Measurements from ENCODE around the gene KCNQ1. TPM values are rescaled to one million over a fixed set of nuclear protein-coding genes. Genes with fewer than 3 reads are reported as not detected.

Gene KCNQ1
- total and polyA plus RNA-seq, 2 donors (not counting 1 experiment from before 2014, with no cell fraction given): 21.5 to 28.8 TPM

GRCh38 chr11:2582946-2583604 lies 138.3 kb downstream of the KCNQ1 start:
- CTCF ChIA-PET: no interaction called here
- Histone ChIP-seq H3K4me2 (replicated peaks; ENCODE audit: low read depth, low read length, poor library complexity, severe bottlenecking) (no peak overlapping the region), H3K4me3 (ENCODE audit: control extremely low read depth in 1 of 5, extremely low read depth in 1 of 5, insufficient read depth in 1 of 5, low read depth in 2 of 5, low read length in 4 of 5) (no peak overlapping the region), H3K27me3 (replicated peaks in 1 of 4; ENCODE audit: control extremely low read depth in 1 of 4, control insufficient read depth in 3 of 4, insufficient read depth in 4 of 4, low read length in 3 of 4) (no peaks in the 10 kb centered on the region), H3K79me2 (ENCODE audit: control insufficient read depth, insufficient read depth, low read length) (no peaks in the 10 kb centered on the region), H2AFZ (ENCODE audit: insufficient read depth, low read depth, low read length, poor library complexity, severe bottlenecking) (no peak overlapping the region), H3K4me1 (ENCODE audit: control insufficient read depth in 2 of 2, insufficient read depth in 2 of 2, low read length in 2 of 2) (no peaks in the 10 kb centered on the region), H3K27ac (ENCODE audit: low read length in 2 of 2) (no peak overlapping the region), H3K9me3 (ENCODE audit: control extremely low read depth in 1 of 3, control insufficient read depth in 2 of 3, insufficient read depth in 1 of 3, low read length in 2 of 3) (no peaks in the 10 kb centered on the region), H4K20me1 (ENCODE audit: control insufficient read depth, insufficient read depth, low read length, poor library complexity, severe bottlenecking) (no peaks in the 10 kb centered on the region), H3K36me3 (replicated peaks in 1 of 2; ENCODE audit: control extremely low read depth in 1 of 2, control insufficient read depth in 1 of 2, extremely low read depth in 1 of 2, insufficient read depth in 2 of 2, low read length in 1 of 2) (peaks cover 0 to 6% of the 10 kb centered on the region in 2 experiments), H3K9ac (ENCODE audit: low read length) (no peak overlapping the region)
- DNase-seq: no peak
- POLR2A ChIA-PET: no interaction called here
- no peak overlapping the region for H3K27ac Mint-ChIP-seq
- no peaks in the 10 kb centered on the region for H3K9me3 Mint-ChIP-seq (ENCODE audit: insufficient read depth)
- TF ChIP-seq EZH2 (IDR thresholded peaks at IDR 0.05; ENCODE audit: borderline replicate concordance, insufficient read depth, low read depth, low read length, poor library complexity, severe bottlenecking) (no peak), CTCF (IDR thresholded peaks at IDR 0.05) (no peak)
- no peak for ATAC-seq (ENCODE audit: low read depth)
- intact Hi-C loops (cut with micrococcal nuclease): no loop called here
- 88% methylated on average over 33 of the region's 33 CpGs for WGBS (ENCODE audit: insufficient coverage)
- H3K27me3 Mint-ChIP-seq: no peaks in the 10 kb centered on the region
- H3K4me3 Mint-ChIP-seq: no peak overlapping the region
- H3K4me1 Mint-ChIP-seq: no peaks in the 10 kb centered on the region

DNA sequence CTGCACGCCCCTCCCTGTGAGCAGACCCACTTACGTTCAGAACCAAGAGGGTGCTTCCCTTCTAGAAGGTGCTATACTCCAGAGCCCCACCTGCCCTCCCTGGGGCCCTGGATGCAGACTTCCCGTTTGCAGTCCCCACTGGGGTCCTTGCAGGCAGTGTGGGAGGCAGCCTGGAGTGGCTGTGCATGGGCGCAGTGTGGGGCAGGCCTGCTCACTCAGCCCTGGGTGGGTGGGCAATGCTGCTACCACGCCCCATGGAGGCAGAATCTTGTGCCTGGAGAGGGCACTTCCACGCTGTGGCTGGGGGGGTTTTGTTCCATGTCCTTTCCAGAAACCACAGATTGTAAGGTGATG lies 138.8 kb downstream of the KCNQ1 start:
- H3K27me3 ChIP-seq (replicated peaks in 1 of 4; ENCODE audit: control extremely low read depth in 1 of 4, control insufficient read depth in 3 of 4, insufficient read depth in 4 of 4, low read length in 3 of 4): no peaks in the 10 kb centered on the region
- ChIA-PET CTCF (no interaction called here), POLR2A (no interaction called here)
- H3K4me2 ChIP-seq (replicated peaks; ENCODE audit: low read depth, low read length, poor library complexity, severe bottlenecking): no peak overlapping the region
- Mint-ChIP-seq H3K27me3 (no peaks in the 10 kb centered on the region), H3K27ac (no peak overlapping the region), H3K4me1 (no peaks in the 10 kb centered on the region), H3K4me3 (no peak overlapping the region), H3K9me3 (ENCODE audit: insufficient read depth) (no peaks in the 10 kb centered on the region)
- no peaks in the 10 kb centered on the region for H4K20me1 ChIP-seq (ENCODE audit: control insufficient read depth, insufficient read depth, low read length, poor library complexity, severe bottlenecking)
- no peak for DNase-seq
- H3K9ac ChIP-seq (ENCODE audit: low read length): no peak overlapping the region
- no peaks in the 10 kb centered on the region for H3K4me1 ChIP-seq (ENCODE audit: control insufficient read depth in 2 of 2, insufficient read depth in 2 of 2, low read length in 2 of 2)
- intact Hi-C loops (cut with micrococcal nuclease): no loop called here
- no peaks in the 10 kb centered on the region for H3K79me2 ChIP-seq (ENCODE audit: control insufficient read depth, insufficient read depth, low read length)
- H3K4me3 ChIP-seq (ENCODE audit: control extremely low read depth in 1 of 5, extremely low read depth in 1 of 5, insufficient read depth in 1 of 5, low read depth in 2 of 5, low read length in 4 of 5): no peak overlapping the region
- no peaks in the 10 kb centered on the region for H3K9me3 ChIP-seq (ENCODE audit: control extremely low read depth in 1 of 3, control insufficient read depth in 2 of 3, insufficient read depth in 1 of 3, low read length in 2 of 3)
- TF ChIP-seq CTCF (IDR thresholded peaks at IDR 0.05): no peak
- TF ChIP-seq EZH2 (IDR thresholded peaks at IDR 0.05; ENCODE audit: borderline replicate concordance, insufficient read depth, low read depth, low read length, poor library complexity, severe bottlenecking): no peak
- ATAC-seq (ENCODE audit: low read depth): no peak
- no peak overlapping the region for H2AFZ ChIP-seq (ENCODE audit: insufficient read depth, low read depth, low read length, poor library complexity, severe bottlenecking)
- H3K27ac ChIP-seq (ENCODE audit: low read length in 2 of 2): no peak overlapping the region
- peaks cover 0 to 3% of the 10 kb centered on the region in 2 experiments for H3K36me3 ChIP-seq (replicated peaks in 1 of 2; ENCODE audit: control extremely low read depth in 1 of 2, control insufficient read depth in 1 of 2, extremely low read depth in 1 of 2, insufficient read depth in 2 of 2, low read length in 1 of 2)
- 89% methylated on average over 6 of the region's 6 CpGs for WGBS (ENCODE audit: insufficient coverage)

Measured in B cell (primary cell).